Esophagus muscularis mucosa (tissue), 4 donors: Measurements from ENCODE around the gene MSI2. TPM values are rescaled to one million over a fixed set of nuclear protein-coding genes. Genes with fewer than 3 reads are reported as not detected.
A peak's percentile ranks its signal among the peaks of the same experiment; 100 is the strongest.

Experiments
- DNase-seq: peaks from one replicate; pipeline ENCODE4 v3.0.0-alpha.2; 2017; ENCODE audit errors: extremely low spot score
- H3K27ac ChIP-seq, 4 donors: fragments of 200-600 bp; sonication (generic); replicated peaks in 1 of 4; 1 replicate in 3 of 4; 2 replicates in 1 of 4; pipeline ENCODE4 v1.5.1; 2016 to 2019; ENCODE audit warnings: mild to moderate bottlenecking in 1 of 4
- H3K27me3 ChIP-seq, 4 donors: fragments of 200-600 bp; sonication (generic); one replicate each; pipeline versions ENCODE4 v1.5.1 to v1.6.0; 2016 to 2019
- H3K36me3 ChIP-seq, 4 donors: fragments of 200-600 bp; sonication (generic); one replicate each; pipeline ENCODE4 v1.5.1; 2016 to 2019
- H3K4me1 ChIP-seq, 4 donors: fragments of 200-600 bp; sonication (generic); one replicate each; pipeline ENCODE4 v1.5.1; 2016 to 2019
- H3K4me3 ChIP-seq, 4 donors: fragments of 200-600 bp; sonication (generic); 1 replicate in 2 of 4; 2 replicates in 2 of 4; pipeline ENCODE4 v1.5.1; 2016 to 2019; ENCODE audit warnings: mild to moderate bottlenecking in 4 of 4, moderate library complexity in 1 of 4
- H3K9me3 ChIP-seq, 4 donors: fragments of 200-600 bp; sonication (generic); 1 replicate in 3 of 4; 2 replicates in 1 of 4; pipeline ENCODE4 v1.5.1; 2016 to 2019
- EP300 ChIP-seq: sonication (generic); formaldehyde crosslinking; IDR thresholded peaks from one replicate; pipeline ENCODE4 v1.6.1; 2017; ENCODE audit warnings: antibody characterized with exemption
- POLR2A ChIP-seq: fragments of 450-650 bp; IDR thresholded peaks from one replicate; pipeline ENCODE4 v1.6.1; 2017; ENCODE audit warnings: antibody characterized with exemption, moderate library complexity, mild to moderate bottlenecking, low read depth
- POLR2AphosphoS5 ChIP-seq, 2 donors: sonication (generic); formaldehyde crosslinking; IDR thresholded peaks; one replicate each; pipeline ENCODE4 v1.6.1; 2017; ENCODE audit warnings: antibody characterized with exemption in 2 of 2
- WGBS: methylation state at CpG from one replicate; pipeline ENCODE4 v1.1.5; 2018; 5-methylcytosine and 5-hydroxymethylcytosine counted together
- intact Hi-C: fragments of 100-400 bp; cut with DNase I; formaldehyde crosslinking; loops from one replicate; pipeline ENCODE4 v1.15.1; 2023
- total RNA-seq, 4 donors: library from RNA; depleted of rRNA; stranded (reverse); fragments of >200 nt; gene quantifications; one replicate each; pipeline versions ENCODE4 v1.1.0 to v1.2.1, GENCODE V29; 2016
- TF ChIP-seq, protein P1 (sequence below), 3 experiments: fragments of 200-600 bp in 2 of 3; fragments of 450-650 bp in 1 of 3; sonication (generic) in 2 of 3; IDR thresholded peaks; one replicate each; pipeline ENCODE4 v1.5.1; 2017 to 2019; ENCODE audit warnings: antibody characterized with exemption in 3 of 3, mild to moderate bottlenecking in 2 of 3, moderate library complexity in 1 of 3

The MSI2 gene
- total RNA-seq, 4 donors from 2014 or later = 28.8 to 39.0 (median 29.6) TPM

- WGBS = 100% methylated on average over 4 of the region's 4 CpGs
These were observed 87.9 kb downstream of the MSI2 start for GRCh38 chr17:57344261-57344660.

DNA sequence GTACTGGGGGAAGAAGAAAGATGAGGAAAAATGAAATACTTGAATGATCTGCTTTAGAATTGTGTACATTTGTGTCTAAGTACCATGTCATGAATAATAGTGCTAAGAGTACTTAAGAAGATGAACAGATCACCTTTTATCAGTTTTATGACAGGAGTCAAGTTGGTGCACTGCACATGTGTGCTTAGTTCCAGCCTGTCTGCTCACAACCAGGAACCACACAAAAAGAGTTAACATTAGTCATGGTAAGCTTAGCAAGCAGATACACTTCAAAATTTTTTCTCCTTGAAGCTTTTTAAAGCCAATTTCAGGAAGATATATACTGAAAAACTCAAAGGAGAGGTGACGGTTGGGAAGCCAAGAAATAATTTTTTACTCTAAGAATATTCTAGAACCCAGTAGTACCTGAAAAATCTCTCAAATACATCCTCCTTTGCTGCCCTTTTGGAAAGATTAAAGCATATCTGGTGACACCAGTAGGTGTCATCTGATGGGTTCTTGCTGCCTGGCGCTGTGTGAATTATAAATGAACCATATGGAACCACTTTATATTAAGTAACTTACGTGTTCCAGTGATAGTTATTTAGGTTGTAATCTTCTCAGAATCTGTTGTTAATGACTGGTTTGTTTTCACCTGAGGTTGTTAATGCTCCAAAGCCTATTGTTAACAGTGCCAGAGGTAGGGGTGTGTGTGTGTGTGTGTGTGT lies 93.4 kb downstream of the MSI2 start:
- intact Hi-C loops = no loop called here
- H3K27me3 ChIP-seq = no peaks in the 10 kb centered on the region

More at GRCh38 chr17:57344261-57344660, 87.9 kb downstream of the MSI2 start:
- peaks cover 0 to 6% (median 2%) of the 10 kb centered on the region in 4 donors for H3K36me3 ChIP-seq
- TF ChIP-seq EP300 (no peak), POLR2AphosphoS5 (IDR thresholded peaks at IDR 0.05) (no peak), POLR2A (no peak)
- TF ChIP-seq, protein P1, sequence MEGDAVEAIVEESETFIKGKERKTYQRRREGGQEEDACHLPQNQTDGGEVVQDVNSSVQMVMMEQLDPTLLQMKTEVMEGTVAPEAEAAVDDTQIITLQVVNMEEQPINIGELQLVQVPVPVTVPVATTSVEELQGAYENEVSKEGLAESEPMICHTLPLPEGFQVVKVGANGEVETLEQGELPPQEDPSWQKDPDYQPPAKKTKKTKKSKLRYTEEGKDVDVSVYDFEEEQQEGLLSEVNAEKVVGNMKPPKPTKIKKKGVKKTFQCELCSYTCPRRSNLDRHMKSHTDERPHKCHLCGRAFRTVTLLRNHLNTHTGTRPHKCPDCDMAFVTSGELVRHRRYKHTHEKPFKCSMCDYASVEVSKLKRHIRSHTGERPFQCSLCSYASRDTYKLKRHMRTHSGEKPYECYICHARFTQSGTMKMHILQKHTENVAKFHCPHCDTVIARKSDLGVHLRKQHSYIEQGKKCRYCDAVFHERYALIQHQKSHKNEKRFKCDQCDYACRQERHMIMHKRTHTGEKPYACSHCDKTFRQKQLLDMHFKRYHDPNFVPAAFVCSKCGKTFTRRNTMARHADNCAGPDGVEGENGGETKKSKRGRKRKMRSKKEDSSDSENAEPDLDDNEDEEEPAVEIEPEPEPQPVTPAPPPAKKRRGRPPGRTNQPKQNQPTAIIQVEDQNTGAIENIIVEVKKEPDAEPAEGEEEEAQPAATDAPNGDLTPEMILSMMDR (IDR thresholded peaks at IDR 0.05) = no peak
- no peaks in the 10 kb centered on the region for H3K27me3 ChIP-seq
- DNase-seq = no peak
- intact Hi-C loops = no loop called here
- peaks cover 8 to 15% (median 9%) of the 10 kb centered on the region in 4 donors for H3K4me1 ChIP-seq
- H3K9me3 ChIP-seq = no peaks in the 10 kb centered on the region
- no peak overlapping the region for H3K4me3 ChIP-seq
- H3K27ac ChIP-seq = no peak overlapping the region

DNA sequence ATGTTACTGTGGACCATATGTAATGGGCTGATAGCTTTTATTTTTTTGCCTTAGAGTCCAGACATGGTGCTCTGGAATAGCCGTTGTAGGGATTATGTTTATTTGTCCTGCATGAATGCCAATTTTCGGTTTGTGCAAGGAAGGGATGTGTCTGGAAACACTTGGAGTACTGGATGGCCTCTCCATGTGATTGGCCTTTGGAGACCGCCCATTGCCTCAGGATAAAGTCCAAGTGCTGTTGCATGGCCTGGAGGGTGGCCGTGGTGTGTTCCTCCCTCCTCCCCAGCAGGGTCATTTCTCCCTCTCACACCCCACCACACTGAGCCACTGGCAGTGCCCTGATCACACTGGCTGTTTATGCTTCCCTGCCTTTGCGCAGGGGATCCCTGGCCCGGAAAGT lies 93.9 kb downstream of the MSI2 start:
- 55% methylated on average over 6 of the region's 6 CpGs for WGBS
- H3K27ac ChIP-seq = no peak overlapping the region

More for the DNA sequence above, 93.4 kb downstream of the MSI2 start:
- TF ChIP-seq, protein P1 (IDR thresholded peaks at IDR 0.05) = no peak
- TF ChIP-seq EP300 = no peak
- no peak for TF ChIP-seq POLR2A
- no peak for TF ChIP-seq POLR2AphosphoS5 (IDR thresholded peaks at IDR 0.05)
- no peak overlapping the region for H3K4me3 ChIP-seq
- H3K27ac ChIP-seq = no peak overlapping the region
- 78% methylated on average over 3 of the region's 3 CpGs for WGBS
- peaks cover 8 to 20% (median 11%) of the 10 kb centered on the region in 4 donors for H3K4me1 ChIP-seq
- no peaks in the 10 kb centered on the region for H3K9me3 ChIP-seq
- DNase-seq = no peak
- H3K36me3 ChIP-seq = peaks cover 0 to 6% (median 2%) of the 10 kb centered on the region in 4 donors

DNA sequence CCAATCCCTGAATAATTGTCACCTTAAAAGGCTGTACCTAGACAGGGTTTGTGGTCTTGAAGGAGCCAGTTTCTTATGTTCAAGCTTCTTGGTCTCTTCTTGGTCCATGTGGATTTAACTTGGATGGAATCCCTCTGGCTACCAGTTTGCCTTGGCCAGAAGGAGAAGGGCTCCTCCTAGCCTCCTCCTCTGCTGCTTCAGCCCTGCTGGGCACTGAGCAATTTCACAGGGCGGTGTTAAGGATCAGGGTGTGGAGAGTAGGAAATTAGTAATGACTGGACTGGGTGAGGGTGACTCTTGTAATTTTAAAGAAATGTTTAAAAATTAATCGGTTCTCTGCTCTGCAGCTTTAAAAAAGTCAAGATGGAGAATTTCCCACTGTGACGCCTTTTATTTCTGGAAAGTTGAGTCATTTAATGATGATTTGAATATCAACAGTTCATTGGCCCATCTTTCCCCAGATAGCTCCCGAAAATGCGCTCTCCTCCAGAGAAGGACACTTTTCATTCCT lies 96.4 kb downstream of the MSI2 start:
- Histone ChIP-seq H3K9me3 (no peaks in the 10 kb centered on the region), H3K4me3 (no peak overlapping the region), H3K27ac (no peak overlapping the region), H3K27me3 (no peaks in the 10 kb centered on the region), H3K36me3 (peaks cover 0 to 4% (median 2%) of the 10 kb centered on the region in 4 donors), H3K4me1 (peaks cover 8 to 29% (median 25%) of the 10 kb centered on the region in 4 donors)
- intact Hi-C loops = no loop called here
- 86% methylated on average over 5 of the region's 5 CpGs for WGBS
- DNase-seq = no peak
- TF ChIP-seq POLR2A (no peak), EP300 (no peak), POLR2AphosphoS5 (IDR thresholded peaks at IDR 0.05) (no peak)
- TF ChIP-seq, protein P1 (IDR thresholded peaks at IDR 0.05) = no peak

More for the DNA sequence above, 93.9 kb downstream of the MSI2 start:
- Histone ChIP-seq H3K9me3 (no peaks in the 10 kb centered on the region), H3K4me3 (no peak overlapping the region), H3K4me1 (peaks cover 8 to 24% (median 13%) of the 10 kb centered on the region in 4 donors), H3K27me3 (no peaks in the 10 kb centered on the region), H3K36me3 (peaks cover 0 to 6% (median 2%) of the 10 kb centered on the region in 4 donors)
- intact Hi-C loops = no loop called here
- TF ChIP-seq POLR2AphosphoS5 (IDR thresholded peaks at IDR 0.05) = peak in 1 of 2 donors; percentile 17
- TF ChIP-seq POLR2A = no peak
- no peak for TF ChIP-seq EP300
- TF ChIP-seq, protein P1 (IDR thresholded peaks at IDR 0.05) = no peak
- DNase-seq = no peak
